Liver (tissue), 9 donors: ENCODE measurements around the gene BLOC1S3. TPM values are rescaled to one million over a fixed set of nuclear protein-coding genes. Genes with fewer than 3 reads are reported as not detected.

Source experiments
- DNase-seq: peaks from one replicate; pipeline ENCODE4 v3.0.0-alpha.2; 2017; ENCODE audit warnings: low spot score
- H3K27ac ChIP-seq, 2 donors: one replicate each; pipeline ENCODE4 v1.7.0; 2013; ENCODE audit warnings: inconsistent platforms in 2 of 2, low read length in 2 of 2, control low read depth in 1 of 2, low read depth in 1 of 2, mild to moderate bottlenecking in 1 of 2
- H3K27me3 ChIP-seq, 4 donors: one replicate each; pipeline versions ENCODE4 v1.6.1 to v1.7.0; 2013; ENCODE audit warnings: low read length in 3 of 4, inconsistent platforms in 1 of 4, mild to moderate bottlenecking in 1 of 4, moderate library complexity in 1 of 4; ENCODE audit not compliant: control insufficient read depth in 4 of 4, insufficient read depth in 4 of 4
- H3K36me3 ChIP-seq, 4 donors: one replicate each; pipeline versions ENCODE4 v1.6.1 to v1.7.0; 2013; ENCODE audit warnings: low read length in 3 of 4, mild to moderate bottlenecking in 3 of 4, low read depth in 1 of 4, moderate library complexity in 1 of 4; ENCODE audit not compliant: control insufficient read depth in 4 of 4, insufficient read depth in 3 of 4
- H3K4me1 ChIP-seq, 4 donors: one replicate each; pipeline versions ENCODE4 v1.6.1 to v1.7.0; 2013; ENCODE audit warnings: low read length in 3 of 4, mild to moderate bottlenecking in 3 of 4, moderate library complexity in 1 of 4; ENCODE audit not compliant: control insufficient read depth in 4 of 4, insufficient read depth in 4 of 4
- H3K4me3 ChIP-seq, 3 donors: one replicate each; pipeline versions ENCODE4 v1.6.1 to v1.7.0; 2013; ENCODE audit warnings: low read length in 3 of 3, control low read depth in 1 of 3, low read depth in 1 of 3, mild to moderate bottlenecking in 1 of 3
- H3K9ac ChIP-seq, 2 donors: one replicate each; pipeline ENCODE4 v1.7.0; 2013; ENCODE audit warnings: low read length in 2 of 2, mild to moderate bottlenecking in 2 of 2, moderate library complexity in 2 of 2, control low read depth in 1 of 2, low read depth in 1 of 2
- H3K9me3 ChIP-seq, 4 donors: one replicate each; pipeline versions ENCODE4 v1.6.1 to v1.7.0; 2013; ENCODE audit warnings: low read length in 3 of 4; ENCODE audit not compliant: control insufficient read depth in 4 of 4
- ATF3 ChIP-seq: IDR thresholded peaks from 2 replicates; pipeline ENCODE4 v1.6.1; 2016; ENCODE audit warnings: antibody characterized with exemption
- CTCF ChIP-seq: fragments of 150-350 bp; IDR thresholded peaks from 2 replicates; pipeline ENCODE4 v1.5.1; 2017; ENCODE audit warnings: improper control_type of control experiment, low read depth, low read length; ENCODE audit not compliant: missing input control
- EGR1 ChIP-seq, 2 donors: IDR thresholded peaks; 2 replicates each; pipeline ENCODE4 v1.6.1; 2016 to 2018; ENCODE audit warnings: antibody characterized with exemption in 2 of 2, low read depth in 2 of 2
- FOXA1 ChIP-seq: IDR thresholded peaks from 2 replicates; pipeline ENCODE4 v1.6.1; 2016; ENCODE audit warnings: antibody characterized with exemption
- FOXA2 ChIP-seq: IDR thresholded peaks from 2 replicates; pipeline ENCODE4 v1.6.1; 2016; ENCODE audit warnings: antibody characterized with exemption
- GABPA ChIP-seq, 2 donors: IDR thresholded peaks in 1 of 2; conservative IDR thresholded peaks in 1 of 2; 2 replicates each; pipeline ENCODE4 v1.6.1; 2016; ENCODE audit warnings: antibody characterized with exemption in 2 of 2, mild to moderate bottlenecking in 1 of 2, moderate library complexity in 1 of 2
- HNF4A ChIP-seq, 2 donors: conservative IDR thresholded peaks; 2 replicates each; pipeline ENCODE4 v1.6.1; 2016; ENCODE audit warnings: antibody characterized with exemption in 2 of 2, mild to moderate bottlenecking in 2 of 2
- HNF4G ChIP-seq: IDR thresholded peaks from 2 replicates; pipeline ENCODE4 v1.6.1; 2016; ENCODE audit warnings: antibody characterized with exemption
- JUND ChIP-seq, 2 donors: IDR thresholded peaks; 2 replicates each; pipeline ENCODE4 v1.6.1; 2016; ENCODE audit warnings: antibody characterized with exemption in 2 of 2
- MAX ChIP-seq: IDR thresholded peaks from 2 replicates; pipeline ENCODE4 v1.6.1; 2016; ENCODE audit warnings: antibody characterized with exemption
- NR2F2 ChIP-seq: IDR thresholded peaks from 2 replicates; pipeline ENCODE4 v1.6.1; 2016; ENCODE audit warnings: antibody characterized with exemption
- RAD21 ChIP-seq, 2 donors: IDR thresholded peaks; 2 replicates each; pipeline ENCODE4 v1.6.1; 2016; ENCODE audit warnings: antibody characterized with exemption in 2 of 2, mild to moderate bottlenecking in 2 of 2
- REST ChIP-seq: IDR thresholded peaks from 2 replicates; pipeline ENCODE4 v1.6.1; 2016; ENCODE audit warnings: antibody characterized with exemption, mild to moderate bottlenecking
- RXRA ChIP-seq, 2 donors: IDR thresholded peaks; 2 replicates each; pipeline ENCODE4 v1.6.1; 2017 to 2018; ENCODE audit warnings: antibody characterized with exemption in 2 of 2, mild to moderate bottlenecking in 1 of 2
- SP1 ChIP-seq: IDR thresholded peaks from 2 replicates; pipeline ENCODE4 v1.6.1; 2018; ENCODE audit warnings: antibody characterized with exemption, mild to moderate bottlenecking
- TAF1 ChIP-seq: conservative IDR thresholded peaks from 2 replicates; pipeline ENCODE4 v1.6.1; 2016; ENCODE audit warnings: antibody characterized with exemption, mild to moderate bottlenecking
- YY1 ChIP-seq: IDR thresholded peaks from 2 replicates; pipeline ENCODE4 v1.6.1; 2016; ENCODE audit warnings: antibody characterized with exemption, mild to moderate bottlenecking
- ZBTB33 ChIP-seq: IDR thresholded peaks from 2 replicates; pipeline ENCODE4 v1.6.1; 2016; ENCODE audit warnings: antibody characterized with exemption
- WGBS: extraction: QIAGEN DNeasy Blood & Tissue Kit; methylation state at CpG from one replicate; pipeline ENCODE4 v1.1.7; 2013; 5-methylcytosine and 5-hydroxymethylcytosine counted together
- polyA plus RNA-seq, 2 donors: library from polyadenylated mRNA; stranded (reverse) in 1 of 2; unstranded in 1 of 2; fragments of 200-250 nt in 1 of 2; fragments of >200 nt in 1 of 2; fragmentation: Nextera tagmentation in 1 of 2; extraction: Ambion mirVana in 1 of 2; gene quantifications; one replicate each; pipeline versions ENCODE4 v1.2.1 to v1.2.3, GENCODE V29; 2013 to 2015
- total RNA-seq, 2 donors: library from RNA; depleted of rRNA; stranded (reverse); fragments of >200 nt; gene quantifications; one replicate each; pipeline ENCODE4 v1.2.3, GENCODE V29; 2014
- donor health status: healthy.
- donor health status: healthy.
- donor health status: healthy.
- donor health status: healthy.
- donor health status: healthy.

The BLOC1S3 gene
- total and polyA plus RNA-seq, 4 donors, result 2.7 to 4.6 (median 4.2) TPM

- 64% methylated on average over 13 of the region's 13 CpGs for WGBS
- DNase-seq, result peak; percentile 46
- H3K27me3 ChIP-seq, result no peaks in the 10 kb centered on the region
- H3K9ac ChIP-seq, result no peak overlapping the region
- TF ChIP-seq RAD21 (IDR thresholded peaks at IDR 0.05) (peak in 1 of 2 donors; percentile 64), SP1 (no peak), CTCF (peak; percentile 20)
- no peaks in the 10 kb centered on the region for H3K36me3 ChIP-seq
- H3K27ac ChIP-seq, result no peak overlapping the region
- peaks cover 0 to 3% (median 0%) of the 10 kb centered on the region in 4 donors for H3K4me1 ChIP-seq
- H3K4me3 ChIP-seq, result no peak overlapping the region
- H3K9me3 ChIP-seq, result no peaks in the 10 kb centered on the region
Observed at GRCh38 chr19:45130888-45131615, 47.5 kb upstream of the BLOC1S3 start.

- no peak overlapping the region for H3K27ac ChIP-seq
- DNase-seq, result no peak
- no peaks in the 10 kb centered on the region for H3K27me3 ChIP-seq
- no peaks in the 10 kb centered on the region for H3K9me3 ChIP-seq
- 94% methylated on average over 8 of the region's 8 CpGs for WGBS
- H3K36me3 ChIP-seq, result no peaks in the 10 kb centered on the region
- TF ChIP-seq MAX (no peak), HNF4G (no peak), YY1 (no peak), CTCF (no peak), TAF1 (no peak), NR2F2 (no peak), SP1 (no peak), REST (no peak), GABPA (IDR thresholded peaks at IDR 0.05 in 1 of 2, conservative IDR thresholded peaks at IDR 0.05 in 1 of 2) (no peak), JUND (IDR thresholded peaks at IDR 0.05) (no peak), ATF3 (no peak), ZBTB33 (no peak), EGR1 (IDR thresholded peaks at IDR 0.05; ENCODE audit: low read depth in 2 of 2) (no peak), RAD21 (IDR thresholded peaks at IDR 0.05) (no peak), FOXA2 (no peak), FOXA1 (no peak), HNF4A (conservative IDR thresholded peaks at IDR 0.05) (no peak), RXRA (IDR thresholded peaks at IDR 0.05) (no peak)
- no peak overlapping the region for H3K4me3 ChIP-seq
- H3K4me1 ChIP-seq, result peaks cover 0 to 3% (median 0%) of the 10 kb centered on the region in 4 donors
- H3K9ac ChIP-seq, result no peak overlapping the region
Observed at GRCh38 chr19:45133661-45134060, 44.9 kb upstream of the BLOC1S3 start.
